GM18909 (cell line): ENCODE results near the gene ATP6AP2.
A peak's percentile ranks its signal among the peaks of the same experiment; 100 is the strongest.

Source experiments
- ATAC-seq: cut with Tn5 transposase; IDR thresholded peaks from one replicate; pipeline ENCODE4 v1.9.1; 2021; ENCODE audit warnings: mild to moderate bottlenecking; ENCODE audit not compliant: unreplicated experiment, poor library complexity

Gene ATP6AP2

GRCh38 chrX:40628506-40628905, 47.7 kb downstream of the ATP6AP2 start:
- no peak for ATAC-seq

- no peak for ATAC-seq
Observed at GRCh38 chrX:40632199-40632598, 51.4 kb downstream of the ATP6AP2 start.

GRCh38 chrX:40637687-40638086, 56.9 kb downstream of the ATP6AP2 start:
- ATAC-seq: no peak

- no peak for ATAC-seq
Observed at GRCh38 chrX:40644176-40644575, 63.4 kb downstream of the ATP6AP2 start.

- ATAC-seq: peak; percentile 45
Observed at GRCh38 chrX:40644821-40645358, 64.1 kb downstream of the ATP6AP2 start.

GRCh38 chrX:40646489-40647306, 65.9 kb downstream of the ATP6AP2 start:
- ATAC-seq: peak; percentile 22

GRCh38 chrX:40647307-40648197, 66.8 kb downstream of the ATP6AP2 start, which contains the start of gene CXorf38:
TSS of gene CXorf38 (minus strand) at chrX:40647561. CDS start at chrX:40647520, 41 bp downstream.
- peak; percentile 72 for ATAC-seq

- ATAC-seq: no peak
Observed at GRCh38 chrX:40651620-40652223, 71.0 kb downstream of the ATP6AP2 start.

- no peak for ATAC-seq
Observed at GRCh38 chrX:40652664-40653063, 71.9 kb downstream of the ATP6AP2 start.

GRCh38 chrX:40653535-40653934, 72.8 kb downstream of the ATP6AP2 start:
- no peak for ATAC-seq
